IMR-90 (cell line): ENCODE data around the gene HMG20A. TPM values are rescaled to one million over a fixed set of nuclear protein-coding genes. Genes with fewer than 3 reads are reported as not detected.

Experiments used
- ATAC-seq: fragments of 200-7000 bp; cut with Tn5 transposase; 2 replicates; pipeline ENCODE4 v1.9.1; 2020; ENCODE audit warnings: low read depth, mild to moderate bottlenecking, moderate library complexity
- BruUV-seq: library from RNA; stranded (reverse); fragments of 400-500 nt; replicated peaks from 2 replicates; lab custom pipeline; 2021; lab: Mats Ljungman, UMichigan
- CTCF ChIA-PET: fragments of 300-600 bp; formaldehyde crosslinking; extraction: SDS; loops from one replicate; lab custom pipeline; 2021; ENCODE audit warnings: antibody characterized with exemption; lab: Yijun Ruan, JAX
- POLR2A ChIA-PET: fragments of 300-600 bp; sonication (Branson Sonifier 250); formaldehyde crosslinking; loops from one replicate; lab custom pipeline; 2022; ENCODE audit warnings: antibody characterized with exemption; ENCODE audit not compliant: unreplicated experiment; lab: Charles Lee
- DNase-seq: peaks from one replicate; pipeline ENCODE4 v3.0.0; 2013
- H2AFZ ChIP-seq: replicated peaks from 2 replicates; pipeline ENCODE3; 2013; ENCODE audit warnings: low read length, mild to moderate bottlenecking; ENCODE audit not compliant: poor library complexity
- H2AK5ac ChIP-seq: 2 replicates; pipeline ENCODE4 v1.6.1; 2013; ENCODE audit warnings: low read depth, low read length, inconsistent platforms
- H2AK9ac ChIP-seq: replicated peaks from 2 replicates; pipeline ENCODE3; 2013; ENCODE audit warnings: mild to moderate bottlenecking, low read depth, low read length, moderate library complexity; ENCODE audit not compliant: poor library complexity
- H2BK120ac ChIP-seq: 2 replicates; pipeline ENCODE4 v1.6.1; 2013; ENCODE audit warnings: low read depth, low read length, inconsistent platforms
- H2BK15ac ChIP-seq: 3 replicates; pipeline ENCODE4 v1.6.1; 2013; ENCODE audit warnings: low read depth, low read length, inconsistent platforms
- H2BK20ac ChIP-seq: 2 replicates; pipeline ENCODE4 v1.6.1; 2013; ENCODE audit warnings: low read depth, mild to moderate bottlenecking, inconsistent platforms, low read length, moderate library complexity
- H2BK5ac ChIP-seq: 2 replicates; pipeline ENCODE4 v1.6.1; 2013; ENCODE audit warnings: mild to moderate bottlenecking, low read depth, low read length, inconsistent platforms; ENCODE audit not compliant: poor library complexity, severe bottlenecking
- H3K14ac ChIP-seq: replicated peaks from 2 replicates; pipeline ENCODE4 v1.6.1; 2013; ENCODE audit warnings: low read depth, low read length, inconsistent platforms
- H3K18ac ChIP-seq: 2 replicates; pipeline ENCODE4 v1.6.1; 2013; ENCODE audit warnings: low read depth, low read length, control low read depth
- H3K23ac ChIP-seq: 2 replicates; pipeline ENCODE4 v1.6.1; 2013; ENCODE audit warnings: low read depth, low read length, inconsistent platforms
- H3K27ac ChIP-seq: 2 replicates; pipeline ENCODE4 v1.5.1; 2013; ENCODE audit warnings: mild to moderate bottlenecking, control low read depth, low read length; ENCODE audit not compliant: insufficient read depth
- H3K27me3 ChIP-seq: 2 replicates; pipeline ENCODE4 v1.6.1; 2013; ENCODE audit warnings: low read length; ENCODE audit not compliant: control insufficient read depth, insufficient read depth
- H3K36me3 ChIP-seq: 2 replicates; pipeline ENCODE4 v1.6.1; 2013; ENCODE audit warnings: low read length, mixed read lengths; ENCODE audit not compliant: control insufficient read depth, insufficient read depth
- H3K4ac ChIP-seq: 2 replicates; pipeline ENCODE4 v1.6.1; 2013; ENCODE audit warnings: low read depth, low read length, inconsistent platforms
- H3K4me1 ChIP-seq: 2 replicates; pipeline ENCODE4 v1.6.1; 2013; ENCODE audit warnings: low read length, mixed read lengths; ENCODE audit not compliant: control insufficient read depth, insufficient read depth
- H3K4me2 ChIP-seq: 2 replicates; pipeline ENCODE4 v1.6.1; 2013; ENCODE audit warnings: low read depth, mild to moderate bottlenecking, control low read depth, low read length, moderate library complexity
- H3K4me3 ChIP-seq: 2 replicates; pipeline ENCODE4 v1.5.1; 2013; ENCODE audit warnings: low read depth, mild to moderate bottlenecking, control low read depth, low read length, moderate library complexity; ENCODE audit not compliant: insufficient read depth
- H3K56ac ChIP-seq: 2 replicates; pipeline ENCODE4 v1.6.1; 2013; ENCODE audit warnings: low read length, inconsistent platforms; ENCODE audit not compliant: insufficient read depth; ENCODE audit errors: extremely low read depth
- H3K79me1 ChIP-seq, 2 experiments: 2 replicates each; pipeline ENCODE4 v1.6.1; 2013; ENCODE audit warnings: low read length in 2 of 2, inconsistent platforms in 1 of 2, low read depth in 1 of 2
- H3K9ac ChIP-seq: 2 replicates; pipeline ENCODE4 v1.6.1; 2013; ENCODE audit warnings: low read depth, low read length, control low read depth
- H3K9me1 ChIP-seq: 2 replicates; pipeline ENCODE4 v1.6.1; 2013; ENCODE audit warnings: low read length, inconsistent platforms; ENCODE audit not compliant: insufficient read depth
- H3K9me3 ChIP-seq: 2 replicates; pipeline ENCODE4 v1.6.1; 2013; ENCODE audit warnings: low read length; ENCODE audit not compliant: control insufficient read depth, insufficient read depth
- H4K20me1 ChIP-seq: 2 replicates; pipeline ENCODE4 v1.6.1; 2013; ENCODE audit warnings: low read length, inconsistent platforms; ENCODE audit not compliant: insufficient read depth
- H4K5ac ChIP-seq: 2 replicates; pipeline ENCODE4 v1.6.1; 2013; ENCODE audit warnings: mild to moderate bottlenecking, low read depth, low read length, control low read depth
- H4K8ac ChIP-seq, 2 experiments: 2 replicates each; pipeline ENCODE4 v1.6.1; 2013; ENCODE audit warnings: low read depth in 2 of 2, low read length in 2 of 2, control low read depth in 1 of 2, inconsistent platforms in 1 of 2
- H4K91ac ChIP-seq: 2 replicates; pipeline ENCODE4 v1.6.1; 2013; ENCODE audit warnings: low read depth, low read length, inconsistent platforms; ENCODE audit not compliant: insufficient read depth
- BHLHE40 ChIP-seq: fragments of 150-350 bp; IDR thresholded peaks from 2 replicates; pipeline ENCODE4 v1.6.1; 2016; ENCODE audit warnings: mild to moderate bottlenecking, low read depth, low read length
- CEBPB ChIP-seq: IDR thresholded peaks from 2 replicates; pipeline ENCODE4 v1.6.1; 2012; ENCODE audit warnings: low read depth, low read length, improper control_type of control experiment
- FOS ChIP-seq: fragments of 150-350 bp; IDR thresholded peaks from 2 replicates; pipeline ENCODE4 v1.6.1; 2016; ENCODE audit warnings: low read depth, low read length
- MAZ ChIP-seq: IDR thresholded peaks from 2 replicates; pipeline ENCODE4 v1.6.1; 2012; ENCODE audit warnings: low read depth, mild to moderate bottlenecking, low read length, improper control_type of control experiment, moderate library complexity, borderline replicate concordance
- MXI1 ChIP-seq: IDR thresholded peaks from 2 replicates; pipeline ENCODE4 v1.6.1; 2012; ENCODE audit warnings: low read depth, mild to moderate bottlenecking, low read length, moderate library complexity, borderline replicate concordance
- NFE2L2 ChIP-seq: fragments of 150-350 bp; IDR thresholded peaks from 2 replicates; pipeline ENCODE4 v1.6.1; 2016; ENCODE audit warnings: low read depth, mild to moderate bottlenecking, low read length
- POLR2A ChIP-seq: IDR thresholded peaks from 2 replicates; pipeline ENCODE4 v1.6.1; 2012; ENCODE audit warnings: mild to moderate bottlenecking, low read depth, low read length
- RAD21 ChIP-seq: IDR thresholded peaks from 2 replicates; pipeline ENCODE4 v1.6.1; 2012; ENCODE audit warnings: low read length, improper control_type of control experiment
- RCOR1 ChIP-seq: IDR thresholded peaks from 2 replicates; pipeline ENCODE4 v1.6.1; 2012; ENCODE audit warnings: mild to moderate bottlenecking, low read length, improper control_type of control experiment; ENCODE audit not compliant: insufficient replicate concordance
- RFX5 ChIP-seq: IDR thresholded peaks from 2 replicates; pipeline ENCODE4 v1.8.0; 2012; ENCODE audit warnings: low read depth, mild to moderate bottlenecking, low read length, moderate library complexity
- SMC3 ChIP-seq: fragments of 150-350 bp; IDR thresholded peaks from 2 replicates; pipeline ENCODE4 v1.6.1; 2016; ENCODE audit warnings: low read depth, mild to moderate bottlenecking, antibody characterized with exemption, low read length, moderate library complexity
- WGBS, 2 experiments: methylation state at CpG; one replicate each; pipeline versions ENCODE4 v1.1.5 to v1.1.7; 2013; ENCODE audit warnings: missing lambda C conversion rate in 2 of 2; ENCODE audit not compliant: insufficient read length in 1 of 2; ENCODE audit errors: extremely low coverage in 2 of 2; 5-methylcytosine and 5-hydroxymethylcytosine counted together
- dilution Hi-C: fragments of 300-500 bp; cut with HindIII; formaldehyde crosslinking; loops from one replicate; pipeline ENCODE4 v1.14.3; 2018; ENCODE audit warnings: low sequenced_read_pairs; ENCODE audit not compliant: unreplicated experiment
- in situ Hi-C: fragments of 300-500 bp; cut with MboI; formaldehyde crosslinking; loops from 3 replicates; pipeline ENCODE4 v1.14.3; 2019; ENCODE audit warnings: low sequenced_read_pairs, inconsistent platforms, mixed read lengths
- intact Hi-C: fragments of 100-400 bp; cut with micrococcal nuclease; formaldehyde crosslinking; loops from 2 replicates; pipeline ENCODE4 v1.10.0; 2022
- polyA plus RNA-seq, 3 experiments: library from polyadenylated mRNA; depleted of rRNA; stranded (reverse); fragments of >200 nt; gene quantifications; 2 replicates each; pipeline ENCODE4 v1.2.3, GENCODE V29; 2012; ENCODE audit warnings: low replicate concordance in 1 of 3
- total RNA-seq: library from RNA; depleted of rRNA; stranded (reverse); fragments of >200 nt; gene quantifications from 2 replicates; pipeline ENCODE4 v1.2.3, GENCODE V29; 2012
- TF ChIP-seq, protein P1 (sequence below): fragments of 150-350 bp; IDR thresholded peaks from 2 replicates; pipeline ENCODE4 v1.6.1; 2017; ENCODE audit warnings: mild to moderate bottlenecking, antibody characterized with exemption, low read length, low read depth
- TF ChIP-seq, protein P2 (sequence below): conservative IDR thresholded peaks from 2 replicates; pipeline ENCODE4 v1.5.1; 2012; ENCODE audit warnings: mild to moderate bottlenecking, low read depth, low read length, improper control_type of control experiment
- TF ChIP-seq, protein P3 (sequence below): fragments of 150-350 bp; IDR thresholded peaks from 2 replicates; pipeline ENCODE4 v1.6.1; 2016; ENCODE audit warnings: low read depth, mild to moderate bottlenecking, low read length, moderate library complexity, borderline replicate concordance

HMG20A gene
- total and polyA plus RNA-seq, 2 of the 4 experiments (the other 2 are of a cell fraction): 22.3 to 25.3 TPM

DNA sequence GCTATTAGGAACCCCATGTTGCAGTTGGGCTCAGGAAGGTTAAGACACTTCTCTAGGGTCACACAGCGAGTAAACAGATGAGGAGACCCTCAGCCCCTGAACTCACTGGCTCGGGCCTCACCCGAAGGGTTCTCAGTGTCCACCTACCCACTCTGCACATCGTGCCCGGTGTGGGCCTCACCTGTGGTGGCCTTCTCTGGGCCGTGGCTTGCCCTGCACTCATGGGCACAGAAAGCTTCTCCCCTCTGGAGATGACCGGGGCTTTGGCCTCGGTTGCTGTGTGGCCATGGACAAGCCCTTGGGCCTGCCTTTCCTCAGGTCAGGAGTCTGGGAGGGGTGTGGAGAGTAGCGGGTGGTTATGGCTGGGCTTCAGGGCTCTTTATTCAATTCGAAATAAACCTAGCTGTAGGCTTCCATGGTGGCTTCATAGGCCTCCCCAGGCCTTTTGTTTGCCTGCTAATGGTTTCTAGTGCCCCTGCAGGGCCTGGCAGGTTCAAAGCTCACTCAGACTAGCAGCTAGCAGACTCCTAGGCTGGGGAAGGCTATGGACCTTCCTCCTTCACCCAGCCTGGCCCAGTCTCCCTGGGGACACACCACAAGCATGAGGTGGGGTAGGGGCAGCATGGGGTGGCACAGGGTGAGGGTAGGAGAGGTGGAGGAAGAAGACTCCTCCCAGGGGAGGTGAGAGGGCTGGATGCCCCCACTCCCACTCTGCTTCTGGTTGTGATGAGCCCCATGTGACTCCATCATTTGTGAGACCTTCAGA is 108.9 kb downstream of the HMG20A start:
- peak overlapping the region; percentile 8; the same call in 1 of the 2 replicates for H3K14ac ChIP-seq
- H2BK120ac ChIP-seq: peak overlapping the region; percentile 46
- H3K27me3 ChIP-seq: peaks cover 23% of the 10 kb centered on the region
- 100% methylated on average over 2 of the region's 10 CpGs; no CpG with 5 or more reads in 1 of the 2 experiments for WGBS, 2 experiments
- no peak overlapping the region for H3K27ac ChIP-seq
- ATAC-seq: no peak
- dilution Hi-C loops (no loop called here), intact Hi-C loops (no loop called here), in situ Hi-C loops (no loop called here)
- no TSS peak for BruUV-seq
- H3K4me3 ChIP-seq: no peak overlapping the region
- no peak overlapping the region for H4K8ac ChIP-seq
- H3K4ac ChIP-seq: peak overlapping the region; percentile 43; the same call in 1 of the 2 replicates
- H3K36me3 ChIP-seq: no peaks in the 10 kb centered on the region
- no peak overlapping the region for H4K5ac ChIP-seq
- H3K9me1 ChIP-seq: peaks cover 15% of the 10 kb centered on the region
- H2AK9ac ChIP-seq: peak overlapping the region; percentile 19
- H2AK5ac ChIP-seq: peak overlapping the region; percentile 57
- no peak for DNase-seq
- no peak overlapping the region for H2BK20ac ChIP-seq
- no peak overlapping the region for H3K18ac ChIP-seq
- H3K4me1 ChIP-seq: peaks cover 17% of the 10 kb centered on the region
- H4K91ac ChIP-seq: 0 out of 2 replicates have a peak overlapping the region, but pooled peaks have one; percentile 18
- ChIA-PET CTCF (interaction anchor here (1.2 kb wide), 1 partner anchor 410 kb away, joined by 3 read pairs; no protein-coding TSS in a partner anchor), POLR2A (interaction anchor here (0.6 kb wide), 1 partner anchor 428 kb away, joined by 3 read pairs; no protein-coding TSS in a partner anchor)
- H3K23ac ChIP-seq: no peak overlapping the region
- H2BK15ac ChIP-seq: no peak overlapping the region; the same call in 2 of the 3 replicates
- no peak overlapping the region for H3K56ac ChIP-seq
- no peaks in the 10 kb centered on the region for H3K9me3 ChIP-seq
- peak overlapping the region; percentile 72 for H2AFZ ChIP-seq
- H3K79me1 ChIP-seq: no peaks in the 10 kb centered on the region; a peak in 1 of 4 replicates
- H4K20me1 ChIP-seq: no peaks in the 10 kb centered on the region
- no peak overlapping the region for H3K9ac ChIP-seq
- no peak overlapping the region for H3K4me2 ChIP-seq
- no peak overlapping the region for H2BK5ac ChIP-seq
- TF ChIP-seq NFE2L2 (no peak), BHLHE40 (no peak), RAD21 (no peak), RFX5 (no peak), MAZ (no peak), POLR2A (no peak), RCOR1 (no peak), CEBPB (no peak), SMC3 (no peak), FOS (no peak), MXI1 (no peak)
- TF ChIP-seq, protein P1, sequence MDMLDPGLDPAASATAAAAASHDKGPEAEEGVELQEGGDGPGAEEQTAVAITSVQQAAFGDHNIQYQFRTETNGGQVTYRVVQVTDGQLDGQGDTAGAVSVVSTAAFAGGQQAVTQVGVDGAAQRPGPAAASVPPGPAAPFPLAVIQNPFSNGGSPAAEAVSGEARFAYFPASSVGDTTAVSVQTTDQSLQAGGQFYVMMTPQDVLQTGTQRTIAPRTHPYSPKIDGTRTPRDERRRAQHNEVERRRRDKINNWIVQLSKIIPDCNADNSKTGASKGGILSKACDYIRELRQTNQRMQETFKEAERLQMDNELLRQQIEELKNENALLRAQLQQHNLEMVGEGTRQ: no peak
- TF ChIP-seq, protein P2, sequence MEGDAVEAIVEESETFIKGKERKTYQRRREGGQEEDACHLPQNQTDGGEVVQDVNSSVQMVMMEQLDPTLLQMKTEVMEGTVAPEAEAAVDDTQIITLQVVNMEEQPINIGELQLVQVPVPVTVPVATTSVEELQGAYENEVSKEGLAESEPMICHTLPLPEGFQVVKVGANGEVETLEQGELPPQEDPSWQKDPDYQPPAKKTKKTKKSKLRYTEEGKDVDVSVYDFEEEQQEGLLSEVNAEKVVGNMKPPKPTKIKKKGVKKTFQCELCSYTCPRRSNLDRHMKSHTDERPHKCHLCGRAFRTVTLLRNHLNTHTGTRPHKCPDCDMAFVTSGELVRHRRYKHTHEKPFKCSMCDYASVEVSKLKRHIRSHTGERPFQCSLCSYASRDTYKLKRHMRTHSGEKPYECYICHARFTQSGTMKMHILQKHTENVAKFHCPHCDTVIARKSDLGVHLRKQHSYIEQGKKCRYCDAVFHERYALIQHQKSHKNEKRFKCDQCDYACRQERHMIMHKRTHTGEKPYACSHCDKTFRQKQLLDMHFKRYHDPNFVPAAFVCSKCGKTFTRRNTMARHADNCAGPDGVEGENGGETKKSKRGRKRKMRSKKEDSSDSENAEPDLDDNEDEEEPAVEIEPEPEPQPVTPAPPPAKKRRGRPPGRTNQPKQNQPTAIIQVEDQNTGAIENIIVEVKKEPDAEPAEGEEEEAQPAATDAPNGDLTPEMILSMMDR: no peak
- TF ChIP-seq, protein P3, sequence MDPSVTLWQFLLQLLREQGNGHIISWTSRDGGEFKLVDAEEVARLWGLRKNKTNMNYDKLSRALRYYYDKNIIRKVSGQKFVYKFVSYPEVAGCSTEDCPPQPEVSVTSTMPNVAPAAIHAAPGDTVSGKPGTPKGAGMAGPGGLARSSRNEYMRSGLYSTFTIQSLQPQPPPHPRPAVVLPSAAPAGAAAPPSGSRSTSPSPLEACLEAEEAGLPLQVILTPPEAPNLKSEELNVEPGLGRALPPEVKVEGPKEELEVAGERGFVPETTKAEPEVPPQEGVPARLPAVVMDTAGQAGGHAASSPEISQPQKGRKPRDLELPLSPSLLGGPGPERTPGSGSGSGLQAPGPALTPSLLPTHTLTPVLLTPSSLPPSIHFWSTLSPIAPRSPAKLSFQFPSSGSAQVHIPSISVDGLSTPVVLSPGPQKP: no peak
